HepG2 (cell line): ENCODE measurements around the gene CD300A. TPM values are rescaled to one million over a fixed set of nuclear protein-coding genes. Genes with fewer than 3 reads are reported as not detected.

Source experiments
- BRCA1 ChIP-seq: sonication (generic); formaldehyde crosslinking; IDR thresholded peaks from 2 replicates; pipeline ENCODE4 v1.4.0; 2020; ENCODE audit warnings: missing genetic modification reagents
- CREB1 ChIP-seq, 2 experiments: fragments of 450-650 bp in 1 of 2; IDR thresholded peaks; 2 replicates each; pipeline ENCODE4 v1.6.1; 2016 to 2017; ENCODE audit warnings: control low read depth in 1 of 2, mild to moderate bottlenecking in 1 of 2, missing compliant biosample characterization in 1 of 2, missing genetic modification characterization in 1 of 2
- FOXK1 ChIP-seq: sonication (generic); formaldehyde crosslinking; IDR thresholded peaks from 2 replicates; pipeline ENCODE4 v1.4.0; 2020; ENCODE audit warnings: low read depth, missing genetic modification reagents, borderline replicate concordance
- JUND ChIP-seq: sonication (generic); formaldehyde crosslinking; IDR thresholded peaks from 2 replicates; pipeline ENCODE4 v1.8.0; 2022; ENCODE audit warnings: mild to moderate bottlenecking, missing genetic modification reagents
- KDM1A ChIP-seq: IDR thresholded peaks from 2 replicates; pipeline ENCODE4 v1.6.1; 2016; ENCODE audit warnings: missing compliant biosample characterization
- MEIS1 ChIP-seq: sonication (generic); formaldehyde crosslinking; IDR thresholded peaks from 2 replicates; pipeline ENCODE4 v1.9.0; 2021; ENCODE audit warnings: mild to moderate bottlenecking, missing genetic modification reagents, moderate library complexity, borderline replicate concordance
- RFX1 ChIP-seq: fragments of 450-650 bp; IDR thresholded peaks from 2 replicates; pipeline ENCODE4 v1.6.1; 2017
- SMC3 ChIP-seq: IDR thresholded peaks from 2 replicates; pipeline ENCODE4 v1.6.1; 2011; ENCODE audit warnings: low read length, improper control_type of control experiment
- TBP ChIP-seq: sonication (generic); formaldehyde crosslinking; IDR thresholded peaks from 2 replicates; pipeline ENCODE4 v1.5.0; 2020; ENCODE audit warnings: missing genetic modification reagents
- YEATS2 ChIP-seq: sonication (generic); formaldehyde crosslinking; IDR thresholded peaks from 2 replicates; pipeline ENCODE4 v1.4.0; 2020; ENCODE audit warnings: missing genetic modification reagents, borderline replicate concordance
- ZBTB3 ChIP-seq: sonication (generic); formaldehyde crosslinking; IDR thresholded peaks from 2 replicates; pipeline ENCODE4 v1.4.0; 2020; ENCODE audit warnings: low read depth, mild to moderate bottlenecking, moderate library complexity, missing genetic modification reagents, borderline replicate concordance
- ZEB1 ChIP-seq: IDR thresholded peaks from 2 replicates; pipeline ENCODE4 v1.6.1; 2012; ENCODE audit warnings: mild to moderate bottlenecking, low read depth, inconsistent platforms; ENCODE audit not compliant: insufficient replicate concordance
- ZFP36L2 ChIP-seq: sonication (generic); formaldehyde crosslinking; IDR thresholded peaks from 2 replicates; pipeline ENCODE4 v1.4.0; 2020; ENCODE audit warnings: missing genetic modification reagents
- ZNF333 ChIP-seq: sonication (generic); formaldehyde crosslinking; IDR thresholded peaks from 2 replicates; pipeline ENCODE4 v1.4.0; 2020; ENCODE audit warnings: mild to moderate bottlenecking, missing genetic modification reagents, borderline replicate concordance
- ZNF446 ChIP-seq: sonication (generic); formaldehyde crosslinking; IDR thresholded peaks from 2 replicates; pipeline ENCODE4 v1.5.0; 2020; ENCODE audit warnings: mild to moderate bottlenecking, missing genetic modification reagents
- ZNF460 ChIP-seq: sonication (generic); formaldehyde crosslinking; IDR thresholded peaks from 2 replicates; pipeline ENCODE4 v1.5.1; 2020; ENCODE audit warnings: missing genetic modification reagents, mild to moderate bottlenecking, borderline replicate concordance
- ZNF570 ChIP-seq: sonication (generic); formaldehyde crosslinking; IDR thresholded peaks from 2 replicates; pipeline ENCODE4 v1.4.0; 2020; ENCODE audit warnings: mild to moderate bottlenecking, missing genetic modification reagents, borderline replicate concordance
- polyA plus RNA-seq, 8 experiments: library from polyadenylated mRNA; depleted of rRNA in 3 of 8; stranded (reverse) in 7 of 8; unstranded in 1 of 8; fragments of >200 nt; fragmentation: Illumina TruSeq in 4 of 8; extraction: Trizol in 4 of 8; gene quantifications; 2 replicates each; pipeline versions ENCODE4 v1.2.1 to v1.2.3, GENCODE V29; 2011 to 2016; ENCODE audit warnings: low read depth in 4 of 8, missing spikeins in 1 of 8, mixed read lengths in 1 of 8; ENCODE audit not compliant: insufficient read depth in 1 of 8
- total RNA-seq, 5 experiments: library from RNA; depleted of rRNA; stranded (reverse); fragments of >200 nt; fragmentation: Illumina TruSeq; extraction: Trizol; gene quantifications; 2 replicates each; pipeline ENCODE4 v1.2.3, GENCODE V29; 2016; ENCODE audit warnings: low read depth in 1 of 5
- TF ChIP-seq, protein P1 (sequence below): sonication (generic); formaldehyde crosslinking; IDR thresholded peaks from 2 replicates; pipeline ENCODE4 v1.5.0; 2020; ENCODE audit warnings: mild to moderate bottlenecking, missing genetic modification reagents, moderate library complexity
- TF ChIP-seq, protein P2 (sequence below): IDR thresholded peaks from 2 replicates; pipeline ENCODE4 v1.6.1; 2016; ENCODE audit warnings: missing compliant biosample characterization, missing genetic modification reagents, borderline replicate concordance
- TF ChIP-seq, protein P3 (sequence below): IDR thresholded peaks from 2 replicates; pipeline ENCODE4 v1.6.1; 2018; ENCODE audit warnings: missing genetic modification reagents, mild to moderate bottlenecking, missing compliant biosample characterization
- TF ChIP-seq, protein P4 (sequence below): sonication (generic); formaldehyde crosslinking; conservative IDR thresholded peaks from 2 replicates; pipeline ENCODE4 v1.4.0; 2020; ENCODE audit warnings: missing genetic modification reagents

Gene CD300A
- total and polyA plus RNA-seq, 2 of the 13 experiments (the other 11 are each of a cell fraction or from before 2014, with no cell fraction given): not detected

DNA sequence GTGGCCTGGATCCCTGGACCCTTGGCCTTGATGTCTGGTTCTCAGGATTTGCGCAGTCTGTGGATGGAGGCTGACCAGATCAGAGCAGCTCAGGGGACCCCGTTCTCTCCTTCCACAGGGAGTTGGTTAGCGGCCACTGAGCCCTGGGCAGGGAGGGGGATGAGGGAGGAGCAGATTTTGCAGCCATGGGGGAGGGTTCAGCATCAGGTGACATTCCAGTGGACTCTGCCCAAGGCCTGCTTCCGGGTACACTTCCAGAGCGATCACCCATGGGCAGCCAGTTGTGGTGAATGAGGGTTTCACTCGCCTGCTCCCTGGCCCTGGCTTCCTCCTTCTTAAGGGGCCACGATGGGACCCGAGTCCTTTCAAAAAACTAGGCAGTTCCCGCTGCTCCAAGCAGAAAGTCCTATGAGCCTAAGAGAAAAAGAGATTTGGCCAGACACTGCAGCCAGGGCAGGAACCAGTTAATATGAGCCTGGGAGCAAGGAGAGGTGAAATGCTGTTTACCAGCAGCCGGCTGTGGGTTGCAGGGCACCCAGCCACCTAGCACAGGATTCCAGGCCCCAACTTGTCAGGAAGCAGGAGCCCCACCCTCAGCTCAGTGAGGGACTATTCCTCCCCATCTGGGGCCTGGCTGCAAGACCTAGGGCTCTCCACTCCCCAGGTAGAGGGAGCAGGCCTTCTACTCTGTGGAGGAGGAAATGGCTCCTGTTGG, 39.2 kb upstream of the CD300A start (continued):
- TF ChIP-seq, protein P1, sequence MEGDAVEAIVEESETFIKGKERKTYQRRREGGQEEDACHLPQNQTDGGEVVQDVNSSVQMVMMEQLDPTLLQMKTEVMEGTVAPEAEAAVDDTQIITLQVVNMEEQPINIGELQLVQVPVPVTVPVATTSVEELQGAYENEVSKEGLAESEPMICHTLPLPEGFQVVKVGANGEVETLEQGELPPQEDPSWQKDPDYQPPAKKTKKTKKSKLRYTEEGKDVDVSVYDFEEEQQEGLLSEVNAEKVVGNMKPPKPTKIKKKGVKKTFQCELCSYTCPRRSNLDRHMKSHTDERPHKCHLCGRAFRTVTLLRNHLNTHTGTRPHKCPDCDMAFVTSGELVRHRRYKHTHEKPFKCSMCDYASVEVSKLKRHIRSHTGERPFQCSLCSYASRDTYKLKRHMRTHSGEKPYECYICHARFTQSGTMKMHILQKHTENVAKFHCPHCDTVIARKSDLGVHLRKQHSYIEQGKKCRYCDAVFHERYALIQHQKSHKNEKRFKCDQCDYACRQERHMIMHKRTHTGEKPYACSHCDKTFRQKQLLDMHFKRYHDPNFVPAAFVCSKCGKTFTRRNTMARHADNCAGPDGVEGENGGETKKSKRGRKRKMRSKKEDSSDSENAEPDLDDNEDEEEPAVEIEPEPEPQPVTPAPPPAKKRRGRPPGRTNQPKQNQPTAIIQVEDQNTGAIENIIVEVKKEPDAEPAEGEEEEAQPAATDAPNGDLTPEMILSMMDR (CRISPR knock-in tag): peak; percentile 11; the same call in 1 of the 2 replicates
- TF ChIP-seq, protein P2, sequence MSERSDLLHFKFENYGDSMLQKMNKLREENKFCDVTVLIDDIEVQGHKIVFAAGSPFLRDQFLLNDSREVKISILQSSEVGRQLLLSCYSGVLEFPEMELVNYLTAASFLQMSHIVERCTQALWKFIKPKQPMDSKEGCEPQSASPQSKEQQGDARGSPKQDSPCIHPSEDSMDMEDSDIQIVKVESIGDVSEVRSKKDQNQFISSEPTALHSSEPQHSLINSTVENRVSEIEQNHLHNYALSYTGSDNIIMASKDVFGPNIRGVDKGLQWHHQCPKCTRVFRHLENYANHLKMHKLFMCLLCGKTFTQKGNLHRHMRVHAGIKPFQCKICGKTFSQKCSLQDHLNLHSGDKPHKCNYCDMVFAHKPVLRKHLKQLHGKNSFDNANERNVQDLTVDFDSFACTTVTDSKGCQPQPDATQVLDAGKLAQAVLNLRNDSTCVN (CRISPR knock-in tag): peak; percentile 77
- TF ChIP-seq JUND (CRISPR knock-in tag) (no peak), ZNF333 (peak; percentile 44; the same call in 1 of the 2 replicates), RFX1 (no peak), ZBTB3 (CRISPR knock-in tag) (no peak), ZNF570 (no peak), ZNF460 (no peak), ZFP36L2 (CRISPR knock-in tag) (no peak), TBP (CRISPR knock-in tag) (no peak), ZEB1 (peak; percentile 89), ZNF446 (no peak), FOXK1 (CRISPR knock-in tag) (peak; percentile 61; the same call in 1 of the 2 replicates), SMC3 (peak; percentile 26), KDM1A (no peak; the same call in 1 of the 2 replicates), CREB1 (IDR thresholded peaks at IDR 0.05) (no peak), CREB1 (CRISPR knock-in tag; IDR thresholded peaks at IDR 0.05) (no peak), MEIS1 (no peak), BRCA1 (no peak), YEATS2 (CRISPR knock-in tag) (peak; percentile 74; the same call in 1 of the 2 replicates)
- TF ChIP-seq, protein P3, sequence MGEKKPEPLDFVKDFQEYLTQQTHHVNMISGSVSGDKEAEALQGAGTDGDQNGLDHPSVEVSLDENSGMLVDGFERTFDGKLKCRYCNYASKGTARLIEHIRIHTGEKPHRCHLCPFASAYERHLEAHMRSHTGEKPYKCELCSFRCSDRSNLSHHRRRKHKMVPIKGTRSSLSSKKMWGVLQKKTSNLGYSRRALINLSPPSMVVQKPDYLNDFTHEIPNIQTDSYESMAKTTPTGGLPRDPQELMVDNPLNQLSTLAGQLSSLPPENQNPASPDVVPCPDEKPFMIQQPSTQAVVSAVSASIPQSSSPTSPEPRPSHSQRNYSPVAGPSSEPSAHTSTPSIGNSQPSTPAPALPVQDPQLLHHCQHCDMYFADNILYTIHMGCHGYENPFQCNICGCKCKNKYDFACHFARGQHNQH (CRISPR knock-in tag): peak; percentile 88; the same call in 1 of the 2 replicates
- TF ChIP-seq, protein P4, sequence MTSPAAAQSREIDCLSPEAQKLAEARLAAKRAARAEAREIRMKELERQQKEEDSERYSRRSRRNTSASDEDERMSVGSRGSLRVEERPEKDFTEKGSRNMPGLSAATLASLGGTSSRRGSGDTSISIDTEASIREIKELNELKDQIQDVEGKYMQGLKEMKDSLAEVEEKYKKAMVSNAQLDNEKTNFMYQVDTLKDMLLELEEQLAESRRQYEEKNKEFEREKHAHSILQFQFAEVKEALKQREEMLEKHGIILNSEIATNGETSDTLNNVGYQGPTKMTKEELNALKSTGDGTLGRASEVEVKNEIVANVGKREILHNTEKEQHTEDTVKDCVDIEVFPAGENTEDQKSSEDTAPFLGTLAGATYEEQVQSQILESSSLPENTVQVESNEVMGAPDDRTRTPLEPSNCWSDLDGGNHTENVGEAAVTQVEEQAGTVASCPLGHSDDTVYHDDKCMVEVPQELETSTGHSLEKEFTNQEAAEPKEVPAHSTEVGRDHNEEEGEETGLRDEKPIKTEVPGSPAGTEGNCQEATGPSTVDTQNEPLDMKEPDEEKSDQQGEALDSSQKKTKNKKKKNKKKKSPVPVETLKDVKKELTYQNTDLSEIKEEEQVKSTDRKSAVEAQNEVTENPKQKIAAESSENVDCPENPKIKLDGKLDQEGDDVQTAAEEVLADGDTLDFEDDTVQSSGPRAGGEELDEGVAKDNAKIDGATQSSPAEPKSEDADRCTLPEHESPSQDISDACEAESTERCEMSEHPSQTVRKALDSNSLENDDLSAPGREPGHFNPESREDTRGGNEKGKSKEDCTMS (CRISPR knock-in tag): no peak
